Rectal smooth muscle tissue (tissue), 1 donor: ENCODE measurements around the gene IQCE.

Source experiments
- H3K27ac ChIP-seq: one replicate; pipeline ENCODE4 v1.7.0; 2013; ENCODE audit warnings: low read depth, low read length, inconsistent platforms
- H3K27me3 ChIP-seq: one replicate; pipeline ENCODE4 v1.7.0; 2013; ENCODE audit warnings: low read length; ENCODE audit not compliant: control insufficient read depth, insufficient read depth
- H3K36me3 ChIP-seq: one replicate; pipeline ENCODE4 v1.7.0; 2013; ENCODE audit warnings: low read length; ENCODE audit not compliant: control insufficient read depth, insufficient read depth
- H3K4me1 ChIP-seq: one replicate; pipeline ENCODE4 v1.7.0; 2013; ENCODE audit warnings: low read length; ENCODE audit not compliant: control insufficient read depth, insufficient read depth
- H3K4me3 ChIP-seq: one replicate; pipeline ENCODE4 v1.7.0; 2013; ENCODE audit warnings: low read length
- H3K9ac ChIP-seq: one replicate; pipeline ENCODE4 v1.7.0; 2013; ENCODE audit warnings: low read length

The IQCE gene

DNA sequence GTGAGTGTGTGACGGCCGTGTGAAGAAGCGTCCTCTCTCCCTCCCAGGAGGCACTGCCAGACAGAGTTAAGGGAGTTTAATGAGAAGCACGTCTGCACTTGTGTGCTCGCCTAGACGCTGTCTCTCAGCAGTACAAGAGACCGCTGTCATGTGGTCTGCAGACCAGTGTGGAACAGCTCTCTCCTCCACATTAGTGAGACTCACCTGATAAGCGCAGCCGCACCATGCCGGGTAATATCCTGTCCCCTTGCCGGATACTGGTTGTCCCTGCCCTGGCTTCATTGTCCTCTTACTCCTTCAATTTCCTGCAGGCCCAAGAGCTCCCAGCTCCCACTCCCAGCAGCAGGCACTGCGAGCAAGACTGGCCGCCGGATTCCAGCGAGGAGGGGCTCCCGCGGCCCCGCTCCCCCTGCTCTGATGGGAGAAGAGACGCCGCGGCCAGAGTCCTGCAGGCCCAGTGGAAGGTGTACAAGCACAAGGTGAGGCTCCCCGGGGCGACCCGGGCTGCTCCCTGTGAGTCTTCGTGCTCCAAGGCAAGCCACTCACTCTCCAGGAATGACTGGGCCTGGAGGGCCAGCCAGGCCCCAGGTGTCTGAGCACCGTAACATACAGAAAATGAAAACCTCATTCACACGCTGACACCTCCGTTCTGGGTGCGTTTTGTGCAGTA is 39.5 kb downstream of the IQCE start:
- no peak overlapping the region for H3K9ac ChIP-seq
- no peak overlapping the region for H3K27ac ChIP-seq
- no peak overlapping the region for H3K4me3 ChIP-seq
- no peaks in the 10 kb centered on the region for H3K27me3 ChIP-seq
- H3K36me3 ChIP-seq: peaks cover 21% of the 10 kb centered on the region
- H3K4me1 ChIP-seq: no peaks in the 10 kb centered on the region

- no peak overlapping the region for H3K9ac ChIP-seq
- peaks cover 11% of the 10 kb centered on the region for H3K36me3 ChIP-seq
- H3K27me3 ChIP-seq: no peaks in the 10 kb centered on the region
- H3K27ac ChIP-seq: no peak overlapping the region
- H3K4me1 ChIP-seq: no peaks in the 10 kb centered on the region
- no peak overlapping the region for H3K4me3 ChIP-seq
Measured at GRCh38 chr7:2601065-2601464, 42.3 kb downstream of the IQCE start.

DNA sequence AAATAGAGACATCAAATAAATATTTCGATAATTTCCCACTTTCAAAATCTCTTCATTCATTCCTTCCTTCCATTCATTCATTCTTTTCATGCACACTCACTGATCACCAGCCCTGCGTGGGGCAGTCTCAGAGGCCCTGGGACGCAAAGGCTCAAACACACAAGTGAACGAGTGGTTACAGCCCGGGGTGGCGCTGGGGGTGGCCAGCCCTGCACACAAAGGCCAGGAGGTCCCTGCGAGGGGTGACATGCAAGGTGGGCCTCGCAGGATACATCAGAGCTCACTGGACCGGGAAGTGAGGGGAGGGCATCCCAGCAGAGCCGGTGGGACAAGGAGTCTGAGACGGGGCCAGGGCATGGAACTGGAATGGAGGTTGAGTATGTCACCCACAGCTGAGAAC is 43.1 kb downstream of the IQCE start:
- Histone ChIP-seq H3K27ac (no peak overlapping the region), H3K4me3 (no peak overlapping the region), H3K9ac (no peak overlapping the region), H3K27me3 (no peaks in the 10 kb centered on the region), H3K36me3 (peaks cover 11% of the 10 kb centered on the region), H3K4me1 (no peaks in the 10 kb centered on the region)

DNA sequence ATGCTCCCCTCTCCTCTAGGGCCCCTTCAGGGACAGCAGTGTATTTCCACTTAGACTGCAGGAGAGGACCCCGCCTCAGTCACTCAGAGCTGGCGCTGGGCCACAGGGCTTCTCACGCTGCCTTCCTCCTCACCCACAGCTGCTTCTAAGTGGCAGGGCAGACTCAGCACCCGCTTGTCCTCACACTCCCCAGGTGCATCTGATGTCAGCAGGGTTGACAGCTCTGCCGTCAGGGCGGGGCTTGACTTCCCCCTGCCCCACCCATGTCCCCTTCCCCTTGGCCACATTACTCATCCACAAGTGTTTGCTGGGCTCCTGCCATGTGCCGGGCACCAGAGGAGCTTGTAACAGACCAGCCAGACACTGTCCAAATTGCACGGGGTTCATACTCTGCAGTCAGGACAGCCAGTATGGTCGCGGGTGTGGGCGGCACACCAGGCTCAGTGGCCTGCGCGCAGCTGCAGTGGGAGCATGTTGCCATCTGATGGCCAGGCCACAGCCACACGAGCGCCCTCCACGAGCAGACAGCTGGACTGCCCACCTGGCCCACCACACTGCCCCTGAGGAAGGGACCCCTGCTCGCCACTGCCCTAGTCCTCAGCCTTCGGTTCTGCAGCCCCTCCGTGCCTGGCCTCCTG is 43.7 kb downstream of the IQCE start:
- H3K9ac ChIP-seq: no peak overlapping the region
- no peaks in the 10 kb centered on the region for H3K27me3 ChIP-seq
- H3K36me3 ChIP-seq: peaks cover 11% of the 10 kb centered on the region
- no peak overlapping the region for H3K4me3 ChIP-seq
- no peak overlapping the region for H3K27ac ChIP-seq
- H3K4me1 ChIP-seq: no peaks in the 10 kb centered on the region

DNA sequence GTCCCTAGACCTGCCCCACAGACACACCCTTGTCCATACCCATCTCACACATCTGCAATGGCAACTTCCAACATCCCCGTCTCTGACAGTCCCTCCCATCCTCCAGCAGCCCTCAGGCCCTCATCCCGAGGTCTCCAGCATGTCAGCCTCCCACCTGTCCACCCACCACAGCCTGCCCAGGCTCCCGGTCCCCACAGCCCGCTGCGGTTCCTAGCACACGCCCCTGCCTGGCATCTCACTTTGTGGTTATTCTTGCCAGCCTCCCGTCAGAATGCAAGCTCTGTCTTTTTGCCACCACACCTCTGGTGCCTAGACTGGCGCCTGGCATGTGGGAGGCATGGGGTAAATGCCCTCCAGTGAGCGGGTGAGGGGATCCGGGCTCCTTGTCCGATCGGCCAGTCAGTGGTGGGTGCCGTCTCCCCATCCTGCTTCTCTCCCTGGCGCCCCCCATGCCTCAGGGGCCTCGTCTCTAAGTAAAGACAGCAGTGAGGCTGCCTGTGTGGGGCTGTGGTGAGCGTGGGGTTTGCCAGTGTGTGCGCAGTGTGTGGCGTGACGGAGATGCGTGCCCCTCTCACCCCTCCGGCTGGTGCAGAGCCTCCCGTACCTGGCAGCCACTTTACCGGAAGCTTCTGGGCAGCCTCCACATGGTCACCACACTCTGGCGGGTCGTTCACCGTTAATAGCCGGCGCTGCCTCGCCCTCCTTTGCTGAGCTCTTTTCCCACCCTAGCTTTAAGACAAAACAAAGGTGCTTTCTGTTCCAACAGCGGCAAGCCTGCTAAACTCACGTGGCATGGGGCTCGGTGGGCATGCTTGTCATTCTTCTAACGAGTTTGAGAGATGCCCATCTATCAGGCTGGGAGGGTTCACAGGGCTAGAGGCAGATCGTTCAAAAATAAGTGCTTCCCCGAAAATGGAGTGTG is 44.5 kb downstream of the IQCE start:
- Histone ChIP-seq H3K27ac (no peak overlapping the region), H3K4me1 (no peaks in the 10 kb centered on the region), H3K4me3 (no peak overlapping the region), H3K36me3 (peaks cover 11% of the 10 kb centered on the region), H3K9ac (no peak overlapping the region), H3K27me3 (no peaks in the 10 kb centered on the region)

- H3K27me3 ChIP-seq: no peaks in the 10 kb centered on the region
- no peak overlapping the region for H3K9ac ChIP-seq
- H3K36me3 ChIP-seq: peaks cover 9% of the 10 kb centered on the region
- no peak overlapping the region for H3K27ac ChIP-seq
- H3K4me1 ChIP-seq: no peaks in the 10 kb centered on the region
- no peak overlapping the region for H3K4me3 ChIP-seq
Measured at GRCh38 chr7:2604608-2605174, 45.9 kb downstream of the IQCE start.

GRCh38 chr7:2605608-2606538 is 47.1 kb downstream of the IQCE start:
- Histone ChIP-seq H3K36me3 (peaks cover 6% of the 10 kb centered on the region), H3K4me3 (no peak overlapping the region), H3K27me3 (no peaks in the 10 kb centered on the region), H3K9ac (no peak overlapping the region), H3K27ac (no peak overlapping the region), H3K4me1 (no peaks in the 10 kb centered on the region)

GRCh38 chr7:2606539-2606936 is 47.8 kb downstream of the IQCE start:
- Histone ChIP-seq H3K4me3 (no peak overlapping the region), H3K27me3 (no peaks in the 10 kb centered on the region), H3K27ac (no peak overlapping the region), H3K9ac (no peak overlapping the region), H3K4me1 (no peaks in the 10 kb centered on the region), H3K36me3 (peaks cover 2% of the 10 kb centered on the region)

- Histone ChIP-seq H3K4me3 (no peak overlapping the region), H3K27ac (no peak overlapping the region), H3K9ac (no peak overlapping the region), H3K36me3 (peaks cover 2% of the 10 kb centered on the region), H3K27me3 (no peaks in the 10 kb centered on the region), H3K4me1 (no peaks in the 10 kb centered on the region)
Measured at GRCh38 chr7:2607122-2607922, 48.5 kb downstream of the IQCE start.

DNA sequence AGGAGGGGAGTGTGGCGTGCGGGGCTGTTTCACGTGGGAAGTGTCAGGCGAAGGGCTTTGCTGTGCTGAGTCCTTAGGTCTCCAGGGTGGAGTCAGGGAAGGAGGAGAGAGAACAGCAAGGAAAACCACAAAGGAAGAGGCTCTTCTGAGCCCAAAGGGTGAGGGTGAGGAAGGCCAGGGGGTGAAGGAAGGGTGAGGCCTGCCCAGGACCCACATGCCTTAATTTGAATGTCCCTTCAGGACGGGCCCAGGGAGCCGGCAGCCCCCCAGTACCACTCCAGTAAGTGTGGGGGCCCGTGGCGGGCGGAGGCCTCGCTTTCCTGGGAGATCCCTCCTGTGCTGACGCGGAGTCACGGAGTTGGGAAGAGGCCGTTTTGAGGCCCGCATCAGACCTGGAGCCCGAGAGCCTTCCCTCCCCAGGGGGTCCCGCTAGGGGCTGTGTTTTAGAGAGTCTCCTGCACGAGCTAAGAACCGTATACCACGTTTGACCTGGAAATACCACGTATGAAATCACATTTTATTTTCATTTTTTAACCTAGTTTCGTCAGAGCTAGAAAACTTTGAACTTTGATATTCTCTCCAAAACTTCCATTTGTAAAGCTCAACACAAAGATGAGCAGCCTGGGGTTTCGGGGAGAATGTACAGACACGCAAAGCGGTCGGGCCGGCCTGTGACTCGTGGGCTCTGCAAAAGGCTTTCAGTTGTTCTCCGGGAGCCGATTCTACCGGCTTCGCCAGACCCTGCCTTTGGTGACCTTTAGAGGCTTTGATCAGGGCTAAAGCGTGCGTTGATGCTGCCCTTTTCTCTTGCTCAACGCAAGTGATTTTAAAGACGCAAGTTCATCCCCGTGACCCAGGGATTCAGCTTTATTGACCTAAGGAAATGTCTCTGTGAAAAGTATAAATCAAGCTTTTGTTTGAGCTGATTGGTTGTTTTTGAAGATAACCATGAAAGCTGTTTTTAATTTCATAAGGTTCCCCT is 49.4 kb downstream of the IQCE start:
- peak overlapping the region; percentile 22 for H3K27ac ChIP-seq
- H3K27me3 ChIP-seq: no peaks in the 10 kb centered on the region
- H3K4me3 ChIP-seq: no peak overlapping the region
- H3K36me3 ChIP-seq: peaks cover 2% of the 10 kb centered on the region
- no peak overlapping the region for H3K9ac ChIP-seq
- H3K4me1 ChIP-seq: no peaks in the 10 kb centered on the region
